Sigmoid colon (tissue), 4 donors: ENCODE measurements around the gene SEMA3B.

ENCODE experiments used
- CTCF ChIP-seq, 4 experiments: fragments of 450-650 bp in 3 of 4; fragments of 200-600 bp in 1 of 4; IDR thresholded peaks; one replicate each; pipeline ENCODE4 v1.5.1; 2016 to 2019; ENCODE audit warnings: antibody characterized with exemption in 4 of 4, mild to moderate bottlenecking in 3 of 4, moderate library complexity in 2 of 4
- EP300 ChIP-seq, 4 donors: sonication (generic); formaldehyde crosslinking; IDR thresholded peaks; one replicate each; pipeline ENCODE4 v1.6.1; 2017; ENCODE audit warnings: antibody characterized with exemption in 4 of 4
- POLR2A ChIP-seq, 2 donors: fragments of 450-650 bp; IDR thresholded peaks; one replicate each; pipeline ENCODE4 v1.6.1; 2016; ENCODE audit warnings: antibody characterized with exemption in 2 of 2, mild to moderate bottlenecking in 2 of 2, moderate library complexity in 2 of 2
- POLR2AphosphoS5 ChIP-seq, 4 donors: sonication (generic); formaldehyde crosslinking; IDR thresholded peaks; one replicate each; pipeline ENCODE4 v1.6.1; 2017; ENCODE audit warnings: antibody characterized with exemption in 4 of 4

DNA sequence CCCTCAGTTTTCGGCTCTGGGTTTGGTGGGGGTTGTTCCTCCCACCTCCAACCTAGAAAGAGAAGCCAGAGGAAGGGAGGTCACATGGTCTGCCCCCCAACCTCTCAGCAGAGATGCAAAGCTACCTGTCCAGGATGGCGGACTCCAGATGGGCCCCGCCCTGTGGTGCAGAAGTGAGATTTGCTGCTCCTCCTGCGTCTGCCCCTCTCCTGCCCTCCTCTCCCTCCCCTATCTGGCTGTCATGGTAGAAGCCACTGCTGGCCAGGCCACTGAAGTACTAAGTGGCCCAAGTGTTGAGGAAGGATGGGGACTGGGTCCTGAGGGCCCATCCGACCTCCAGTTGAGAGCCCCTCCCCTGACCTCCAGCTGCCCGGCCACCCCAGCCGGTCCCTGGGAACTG lies 2.1 kb upstream of the SEMA3B start:
- TF ChIP-seq POLR2A (IDR thresholded peaks at IDR 0.05) = no peak
- no peak for TF ChIP-seq CTCF (IDR thresholded peaks at IDR 0.05)
- TF ChIP-seq EP300 (IDR thresholded peaks at IDR 0.05) = no peak
- no peak for TF ChIP-seq POLR2AphosphoS5 (IDR thresholded peaks at IDR 0.05)
